ENCODE results near the gene LYST.
"Not testable (repeated sequence)": the region's sequence is repeated elsewhere in the genome, so short reads cannot be mapped to it uniquely, and the experiment has no call there.

Gene LYST

DNA sequence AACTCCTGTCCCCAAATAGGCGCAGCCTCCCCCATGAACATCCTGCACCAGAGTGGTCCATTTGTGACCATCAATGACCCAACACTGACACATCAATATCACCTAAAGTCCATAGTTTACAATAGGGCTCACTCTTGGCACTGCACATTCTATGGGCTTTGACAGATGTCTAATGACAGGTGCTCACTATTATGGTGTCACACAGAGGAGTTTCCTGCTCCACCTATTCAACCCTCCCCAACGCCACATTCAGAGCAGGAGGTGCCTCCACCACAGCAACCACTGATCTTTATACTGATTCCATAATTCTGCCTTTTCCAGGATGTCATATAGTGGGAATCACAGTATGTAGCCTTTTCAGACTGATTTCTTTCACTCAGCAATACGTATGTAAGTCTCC lies 241.4 kb downstream of the LYST start:
- DNase-seq = no peak

GRCh38 chr1:235624721-235625333 lies 241.9 kb downstream of the LYST start:
- DNase-seq = no peak

DNA sequence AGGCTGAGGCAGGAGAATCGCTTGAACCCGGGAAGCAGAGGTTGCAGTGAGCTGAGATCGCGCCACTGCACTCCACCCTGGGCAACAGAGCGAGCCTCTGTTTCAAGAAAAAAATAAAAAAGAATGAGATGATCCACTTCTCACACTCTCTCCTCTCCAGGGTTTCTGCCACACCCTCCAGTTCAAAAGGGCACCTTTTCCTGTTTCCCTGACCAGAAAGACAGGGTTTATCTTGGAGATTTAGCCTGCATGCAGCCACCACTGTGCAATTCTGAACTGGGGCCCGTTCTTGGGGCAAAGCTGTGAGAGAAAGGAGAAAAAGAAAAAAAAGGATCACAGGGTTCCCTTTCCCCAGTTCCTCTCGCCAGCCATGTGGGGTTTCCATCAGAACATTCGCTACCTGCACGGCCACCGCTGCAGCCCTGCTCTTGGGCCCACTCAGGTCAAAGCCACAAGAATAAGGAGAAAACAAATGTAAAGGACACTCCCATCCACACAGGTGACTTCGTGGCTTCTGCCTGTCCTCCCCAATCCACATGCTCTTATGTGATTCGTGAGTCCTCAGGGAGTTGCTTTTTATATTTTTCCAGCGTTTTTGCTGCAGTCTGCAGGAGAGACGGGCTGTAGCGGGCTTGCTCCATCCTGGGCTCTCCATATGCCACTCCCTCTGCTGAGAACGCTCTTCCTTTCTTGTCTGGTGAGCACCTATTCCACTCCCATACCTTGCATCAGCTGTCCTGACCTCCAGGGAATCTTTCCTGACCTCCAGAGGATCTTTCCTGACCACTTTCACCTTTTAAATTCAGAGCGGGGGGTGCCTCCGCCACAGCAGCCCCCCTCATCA lies 243.5 kb downstream of the LYST start:
- DNase-seq = no peak

DNA sequence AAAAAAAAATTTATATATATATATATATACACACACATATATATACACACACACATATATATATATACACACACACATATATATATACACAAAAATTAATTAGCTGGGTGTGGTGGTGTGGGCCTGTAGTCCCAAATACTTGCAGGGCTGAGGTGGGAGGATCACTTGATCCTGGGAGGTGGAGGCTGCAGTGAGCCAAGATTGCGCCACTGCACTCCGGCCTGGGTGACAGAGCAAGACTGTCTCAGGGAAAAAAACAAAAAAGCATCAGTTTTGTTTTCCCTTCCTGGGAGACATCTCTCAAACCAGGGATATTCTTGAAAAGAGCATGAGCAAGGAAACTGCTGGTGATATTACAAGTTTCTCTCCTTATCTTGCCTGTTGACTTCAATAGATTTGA lies 247.6 kb downstream of the LYST start:
- DNase-seq = not testable (repeated sequence)

DNA sequence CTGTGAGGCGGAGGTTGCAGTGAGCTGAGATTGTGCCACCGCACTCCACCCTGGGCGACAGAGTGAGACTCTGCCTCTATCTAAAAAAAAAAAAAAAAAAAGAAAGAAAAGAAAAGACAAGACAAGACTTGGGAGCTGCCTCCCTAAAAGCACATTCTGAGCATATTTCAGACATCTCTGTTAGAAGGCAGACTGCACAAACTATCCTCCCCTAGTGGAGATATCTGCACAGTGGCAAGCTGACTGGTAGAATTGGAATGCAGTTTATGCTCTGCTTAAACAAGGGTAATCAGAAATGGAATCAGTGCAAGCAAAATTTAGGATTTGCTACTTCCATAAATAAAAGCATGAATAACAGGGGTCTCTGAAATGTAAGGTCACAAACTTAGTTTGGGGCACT lies 248.9 kb downstream of the LYST start:
- no peak for DNase-seq

- no peak for DNase-seq
Measured at GRCh38 chr1:235617140-235617539, 249.6 kb downstream of the LYST start.

- no peak for DNase-seq
Measured at GRCh38 chr1:235614442-235614954, 252.2 kb downstream of the LYST start.

GRCh38 chr1:235613602-235614001 lies 253.1 kb downstream of the LYST start:
- no peak for DNase-seq

DNA sequence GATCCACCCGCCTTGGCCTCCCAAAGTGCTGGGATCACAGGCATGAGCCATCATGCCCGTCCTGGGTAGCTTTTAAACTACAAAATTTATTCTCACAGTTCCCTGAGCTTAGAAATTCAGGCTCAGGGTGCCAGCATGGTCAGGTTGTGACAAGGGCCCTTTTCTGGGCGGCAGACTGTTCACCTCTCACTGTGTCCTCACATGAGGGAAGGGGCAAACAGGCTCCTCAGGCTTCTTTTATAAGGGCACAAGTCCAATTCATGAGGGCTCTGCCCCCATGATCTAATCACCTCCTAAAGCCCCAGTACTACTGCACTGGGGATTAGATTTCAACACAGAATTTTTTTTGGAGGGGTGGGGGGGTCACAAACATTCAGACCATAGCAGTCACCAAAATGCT lies 253.9 kb downstream of the LYST start:
- DNase-seq = no peak

All from activated CD4-positive, alpha-beta T cell treated with anti-CD3 and anti-CD28 coated beads, Interleukin-2, amount 50 U/mL, for 1 hour (primary cell).